NCI-H146 treated with DMSO at 0.1 percent for 48 hours (cell line): ENCODE measurements around the gene LBX1.
A peak's percentile ranks its signal among the peaks of the same experiment; 100 is the strongest.
"Not testable (repeated sequence)": the region's sequence is repeated elsewhere in the genome, so short reads cannot be mapped to it uniquely, and the experiment has no call there.

ENCODE experiments used
- DNase-seq: peaks from one replicate; lab custom pipeline; 2025; ENCODE audit not compliant: unreplicated experiment; lab: John Stamatoyannopoulos, UW

The LBX1 gene

GRCh38 chr10:101214446-101215396 lies 14.5 kb downstream of the LBX1 start:
- DNase-seq, result peak; percentile 5

DNA sequence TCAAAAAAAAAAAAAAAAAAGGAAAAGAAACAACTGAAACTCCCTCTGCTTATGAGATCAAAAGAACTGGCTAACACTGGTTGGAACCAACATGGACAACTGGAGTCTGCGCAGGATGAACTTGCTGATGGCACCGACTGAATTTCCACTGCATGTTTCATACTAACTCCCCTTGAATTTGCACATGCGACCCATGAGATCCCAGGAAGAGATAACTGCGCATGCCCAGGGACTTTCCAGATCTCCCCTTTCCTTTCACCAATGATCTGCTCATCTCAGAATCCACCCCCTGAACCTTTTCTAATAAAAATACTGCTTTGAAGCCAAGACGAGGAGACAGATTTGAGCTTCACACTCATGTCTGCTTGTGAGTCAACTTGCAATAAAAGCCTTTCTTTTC lies 20.7 kb downstream of the LBX1 start:
- DNase-seq, result no peak

DNA sequence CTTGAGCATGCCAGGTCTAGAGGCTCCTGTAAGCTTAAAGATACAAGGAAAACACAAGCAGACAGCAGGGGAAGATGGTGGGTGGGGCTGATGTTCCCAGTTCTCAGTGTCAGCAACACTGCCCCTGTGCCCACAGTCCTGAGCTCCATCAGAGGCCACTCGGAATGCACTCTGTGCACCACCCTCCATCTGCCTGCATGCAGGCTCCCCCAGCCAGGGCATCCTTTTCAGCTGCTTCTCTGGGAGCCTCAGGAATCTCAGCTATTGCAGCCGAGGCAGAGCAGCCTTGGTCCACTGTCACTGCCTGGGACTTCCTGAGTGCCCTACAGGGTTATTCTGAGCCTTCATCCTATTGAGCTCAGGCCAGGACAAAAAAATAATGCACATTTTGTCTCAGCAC lies 22.2 kb downstream of the LBX1 start:
- no peak for DNase-seq

DNA sequence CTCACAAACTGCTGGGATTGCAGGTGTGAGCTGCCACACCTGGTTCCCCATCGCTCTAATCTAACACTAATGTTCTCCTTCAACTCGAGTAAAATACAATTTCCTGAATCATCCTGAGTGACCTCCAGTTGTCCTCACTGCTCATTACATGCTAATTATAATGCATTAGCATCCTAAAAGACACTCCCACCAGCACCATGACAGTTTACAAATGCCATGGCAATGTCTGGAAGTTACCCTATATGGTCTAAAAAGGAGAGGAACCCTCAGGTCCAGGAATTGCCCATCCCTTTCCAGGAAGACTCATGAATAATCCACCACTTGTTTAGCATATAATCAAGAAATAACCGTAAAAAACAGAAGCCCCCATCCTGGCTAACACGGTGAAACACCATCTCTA lies 26.6 kb downstream of the LBX1 start:
- not testable (repeated sequence) for DNase-seq

DNA sequence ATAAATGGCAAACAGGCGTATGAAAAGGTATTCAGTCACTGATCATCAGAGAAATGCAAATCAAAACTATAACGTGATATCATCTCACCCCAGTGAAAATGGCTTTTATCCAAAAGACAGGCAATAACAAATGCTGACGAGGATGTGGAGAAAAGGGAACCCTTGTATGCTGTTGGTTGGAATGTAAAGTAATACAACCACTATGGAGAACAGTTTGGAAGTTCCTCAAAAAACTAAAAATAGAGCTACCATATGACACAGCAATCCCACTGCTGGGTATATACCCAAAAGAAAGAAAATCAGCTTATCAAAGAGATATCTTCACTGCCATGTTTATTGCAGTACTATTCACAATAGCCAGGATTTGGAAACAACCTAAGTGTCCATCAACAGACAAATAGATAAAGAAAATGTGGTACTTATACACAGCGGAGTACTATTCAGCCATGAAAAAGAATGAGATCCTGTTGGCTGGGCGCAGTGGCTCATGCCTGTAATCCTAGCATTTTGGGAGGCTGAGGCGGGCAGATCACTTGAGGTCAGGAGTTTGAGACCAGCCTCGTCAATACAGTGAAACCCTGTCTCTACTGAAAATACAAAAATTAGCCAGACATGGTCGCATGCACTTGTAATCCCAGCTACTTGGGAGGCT lies 30.8 kb downstream of the LBX1 start:
- not testable (repeated sequence) for DNase-seq

DNA sequence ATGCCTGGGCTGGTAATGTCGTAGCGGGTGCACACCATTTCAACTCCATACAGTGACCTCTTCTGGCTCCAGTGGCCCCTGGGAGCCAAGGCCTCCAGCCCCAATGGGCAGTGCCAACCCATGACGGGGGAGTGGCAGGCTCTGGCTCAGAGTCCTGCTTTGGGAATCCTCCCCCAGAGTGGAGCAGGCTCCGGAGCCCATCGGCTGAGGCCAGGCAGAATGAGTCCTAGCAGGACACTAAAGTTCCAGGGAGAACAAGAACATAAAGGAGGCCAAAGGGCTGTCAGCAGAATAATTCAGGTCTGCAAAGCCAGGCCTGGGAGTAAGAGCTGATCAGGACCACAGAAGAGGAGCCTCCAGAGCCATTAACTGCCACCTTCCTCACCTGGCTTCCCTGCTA lies 33.3 kb downstream of the LBX1 start:
- DNase-seq, result no peak

DNA sequence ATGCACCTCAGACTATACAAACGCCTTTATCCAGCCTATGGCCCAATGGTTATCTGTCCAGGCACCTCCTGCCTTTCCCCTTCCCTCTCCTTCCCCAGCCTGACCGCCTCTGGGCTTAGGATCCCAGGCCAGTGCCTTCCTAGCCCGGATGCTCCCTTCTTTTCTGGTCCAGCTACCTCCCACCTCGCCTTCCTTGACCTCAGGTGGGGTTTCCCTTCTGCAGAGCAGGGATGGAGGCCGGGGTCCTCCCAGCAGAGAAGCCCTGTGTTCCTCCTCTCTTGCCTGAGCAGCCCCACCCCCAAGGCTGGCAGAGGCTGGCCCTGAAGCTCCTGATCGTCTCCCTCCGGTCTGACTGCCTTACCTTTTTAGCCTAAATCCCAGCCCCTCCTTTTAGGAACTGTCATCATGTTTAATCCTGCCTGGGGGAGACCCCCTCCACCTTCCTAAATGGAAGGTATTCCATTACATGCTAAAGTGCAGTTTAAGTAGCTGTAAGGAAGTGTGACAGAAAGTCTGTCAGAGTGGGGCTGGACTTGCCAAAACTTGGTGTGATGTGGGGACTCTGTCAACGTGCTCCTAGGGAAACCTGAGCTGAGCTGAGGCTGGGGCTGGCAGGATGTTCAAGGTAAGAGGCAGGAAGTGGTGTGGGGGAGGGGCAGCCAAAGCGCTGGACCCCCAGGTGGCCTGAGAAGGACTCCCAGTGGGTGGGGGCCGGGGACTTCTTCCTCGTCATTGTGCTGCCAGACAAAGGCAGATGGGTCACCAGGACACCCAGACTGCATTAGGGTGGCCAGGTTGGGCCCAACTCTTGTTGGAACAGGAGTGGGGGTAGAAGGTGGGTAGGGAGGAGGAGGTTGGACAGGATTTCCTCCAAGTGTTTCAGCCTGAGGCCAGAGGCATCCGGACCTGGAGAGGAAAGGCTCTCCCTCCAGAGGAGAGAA lies 39.5 kb downstream of the LBX1 start:
- DNase-seq, result no peak

DNA sequence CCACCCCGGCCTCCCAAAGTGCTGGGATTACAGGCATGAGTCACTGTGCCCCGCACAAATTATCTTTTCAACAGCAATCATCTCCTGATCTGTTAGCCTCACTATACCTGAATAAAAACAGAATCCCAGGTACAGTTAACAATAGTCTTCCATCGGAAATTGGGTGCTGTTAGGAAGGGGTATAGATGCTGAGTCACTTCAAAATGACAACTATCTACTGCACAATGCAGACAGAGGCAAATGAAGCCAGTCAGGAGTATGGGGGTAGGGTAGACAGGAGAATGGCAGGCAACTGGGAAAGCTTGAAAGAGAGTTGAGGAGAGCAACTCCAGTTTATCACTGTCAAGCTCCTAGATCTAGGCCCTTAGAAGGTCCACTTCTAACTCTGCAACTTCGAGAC lies 40.3 kb downstream of the LBX1 start:
- no peak for DNase-seq

- no peak for DNase-seq
Observed at GRCh38 chr10:101183458-101184183, 45.6 kb downstream of the LBX1 start.

DNA sequence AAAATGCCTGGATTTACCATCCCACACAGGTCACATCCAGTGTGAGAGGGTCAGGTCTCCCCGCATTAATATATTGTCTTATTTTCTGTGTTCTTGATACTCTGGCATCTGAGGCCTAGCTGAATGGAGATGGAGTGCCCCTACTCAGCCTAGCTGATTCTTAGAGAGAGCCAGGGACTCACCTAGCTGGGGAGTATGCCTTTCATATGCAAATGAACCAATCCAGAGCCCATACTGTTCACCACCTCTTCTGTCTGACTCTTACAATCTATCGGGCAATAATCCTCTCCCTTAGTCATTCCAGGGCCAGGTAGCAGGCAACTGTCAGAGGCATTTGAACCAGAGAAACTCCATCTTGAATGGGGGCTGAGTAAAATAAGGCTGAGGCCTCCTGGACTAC lies 46.3 kb downstream of the LBX1 start:
- no peak for DNase-seq
